OCI-LY7 (cell line): ENCODE measurements around the gene DTYMK.

Experiments
- EZH2phosphoT487 ChIP-seq: fragments of 200-600 bp; sonication (generic); IDR thresholded peaks from 2 replicates; pipeline ENCODE4 v1.6.1; 2018; ENCODE audit warnings: low read depth, borderline replicate concordance, mild to moderate bottlenecking, mixed run types, antibody characterized with exemption, low read length, moderate library complexity, mixed read lengths
- TF ChIP-seq, protein P1 (sequence below): fragments of 200-600 bp; sonication (generic); conservative IDR thresholded peaks from 2 replicates; pipeline ENCODE4 v1.5.1; 2014; ENCODE audit warnings: mild to moderate bottlenecking, antibody characterized with exemption, low read length, moderate library complexity, mixed read lengths

DNA sequence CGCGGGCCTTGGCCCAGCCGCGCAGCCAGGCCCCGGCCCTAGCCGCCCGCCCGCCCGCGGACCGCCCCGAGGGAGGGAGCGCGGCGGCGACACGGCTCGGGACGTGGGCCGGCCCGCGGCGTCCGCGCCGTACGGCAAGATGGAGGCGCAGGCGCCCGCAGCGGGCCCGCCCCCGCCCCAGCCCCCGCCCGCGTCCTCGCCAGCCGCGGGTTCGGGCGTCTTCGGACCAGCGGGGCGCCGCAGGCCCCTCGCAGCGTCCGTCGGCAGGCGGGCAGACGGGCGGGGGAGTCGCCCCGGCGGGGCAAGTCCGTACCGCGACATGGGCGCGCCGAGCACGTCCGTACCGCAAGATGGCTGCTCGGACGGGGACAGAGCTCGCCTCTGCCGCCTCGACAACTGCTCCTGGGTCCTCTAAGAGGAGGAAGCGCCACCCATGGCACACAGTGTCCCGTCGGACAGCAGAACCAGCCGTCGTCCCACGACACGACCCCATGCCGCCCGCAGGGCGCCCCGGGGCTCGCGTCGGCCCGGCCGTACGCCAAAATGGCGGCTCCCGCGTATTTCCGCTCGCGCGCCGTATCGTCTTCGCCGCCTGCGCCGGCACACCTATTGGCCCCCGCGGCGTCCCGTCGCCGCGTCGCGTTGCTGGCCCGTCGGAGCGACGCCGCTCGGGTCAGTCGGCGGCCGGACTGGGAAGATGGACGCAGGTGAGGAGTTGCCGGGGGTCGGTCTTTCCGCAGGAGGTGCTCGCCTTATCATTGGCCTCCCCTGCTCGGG is 49.4 kb downstream of the DTYMK start, which contains the start of the genes ATG4B and THAP4:
- TF ChIP-seq, protein P1, sequence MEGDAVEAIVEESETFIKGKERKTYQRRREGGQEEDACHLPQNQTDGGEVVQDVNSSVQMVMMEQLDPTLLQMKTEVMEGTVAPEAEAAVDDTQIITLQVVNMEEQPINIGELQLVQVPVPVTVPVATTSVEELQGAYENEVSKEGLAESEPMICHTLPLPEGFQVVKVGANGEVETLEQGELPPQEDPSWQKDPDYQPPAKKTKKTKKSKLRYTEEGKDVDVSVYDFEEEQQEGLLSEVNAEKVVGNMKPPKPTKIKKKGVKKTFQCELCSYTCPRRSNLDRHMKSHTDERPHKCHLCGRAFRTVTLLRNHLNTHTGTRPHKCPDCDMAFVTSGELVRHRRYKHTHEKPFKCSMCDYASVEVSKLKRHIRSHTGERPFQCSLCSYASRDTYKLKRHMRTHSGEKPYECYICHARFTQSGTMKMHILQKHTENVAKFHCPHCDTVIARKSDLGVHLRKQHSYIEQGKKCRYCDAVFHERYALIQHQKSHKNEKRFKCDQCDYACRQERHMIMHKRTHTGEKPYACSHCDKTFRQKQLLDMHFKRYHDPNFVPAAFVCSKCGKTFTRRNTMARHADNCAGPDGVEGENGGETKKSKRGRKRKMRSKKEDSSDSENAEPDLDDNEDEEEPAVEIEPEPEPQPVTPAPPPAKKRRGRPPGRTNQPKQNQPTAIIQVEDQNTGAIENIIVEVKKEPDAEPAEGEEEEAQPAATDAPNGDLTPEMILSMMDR, result no peak
- no peak for TF ChIP-seq EZH2phosphoT487
